Type B pancreatic cell (in vitro differentiated cells): ENCODE results near the gene TBC1D1. TPM values are rescaled to one million over a fixed set of nuclear protein-coding genes. Genes with fewer than 3 reads are reported as not detected.

Source experiments
- DNase-seq: peaks from one replicate; pipeline ENCODE4 v3.0.0; 2021; ENCODE audit warnings: mixed read lengths; ENCODE audit not compliant: unreplicated experiment; ENCODE audit errors: extremely low spot score
- H3K27ac Mint-ChIP-seq: 2 replicates; pipeline ENCODE4 v1.8.0; 2021; ENCODE audit warnings: mild to moderate bottlenecking, mixed read lengths
- H3K27me3 Mint-ChIP-seq: 2 replicates; pipeline ENCODE4 v1.8.0; 2021; ENCODE audit warnings: mixed read lengths
- H3K36me3 Mint-ChIP-seq: 2 replicates; pipeline ENCODE4 v1.8.0; 2021; ENCODE audit warnings: mixed read lengths
- H3K4me1 Mint-ChIP-seq: one replicate; pipeline ENCODE4 v1.8.0; 2021; ENCODE audit warnings: mixed read lengths; ENCODE audit not compliant: unreplicated experiment
- H3K4me3 Mint-ChIP-seq: 2 replicates; pipeline ENCODE4 v1.8.0; 2021; ENCODE audit warnings: mild to moderate bottlenecking, mixed read lengths
- H3K9me3 Mint-ChIP-seq: 2 replicates; pipeline ENCODE4 v1.8.0; 2021; ENCODE audit warnings: mixed read lengths
- CTCF ChIP-seq: fragments of 200-600 bp; sonication (generic); conservative IDR thresholded peaks from 2 replicates; pipeline ENCODE4 v1.5.0; 2021; ENCODE audit warnings: antibody characterized with exemption, mild to moderate bottlenecking
- total RNA-seq: library from RNA; stranded (reverse); gene quantifications from 2 replicates; pipeline ENCODE4 v1.2.1, GENCODE V29; 2021; ENCODE audit warnings: low replicate concordance

TBC1D1 gene
- total RNA-seq, 1 donor from 2014 or later: 110 TPM

DNA sequence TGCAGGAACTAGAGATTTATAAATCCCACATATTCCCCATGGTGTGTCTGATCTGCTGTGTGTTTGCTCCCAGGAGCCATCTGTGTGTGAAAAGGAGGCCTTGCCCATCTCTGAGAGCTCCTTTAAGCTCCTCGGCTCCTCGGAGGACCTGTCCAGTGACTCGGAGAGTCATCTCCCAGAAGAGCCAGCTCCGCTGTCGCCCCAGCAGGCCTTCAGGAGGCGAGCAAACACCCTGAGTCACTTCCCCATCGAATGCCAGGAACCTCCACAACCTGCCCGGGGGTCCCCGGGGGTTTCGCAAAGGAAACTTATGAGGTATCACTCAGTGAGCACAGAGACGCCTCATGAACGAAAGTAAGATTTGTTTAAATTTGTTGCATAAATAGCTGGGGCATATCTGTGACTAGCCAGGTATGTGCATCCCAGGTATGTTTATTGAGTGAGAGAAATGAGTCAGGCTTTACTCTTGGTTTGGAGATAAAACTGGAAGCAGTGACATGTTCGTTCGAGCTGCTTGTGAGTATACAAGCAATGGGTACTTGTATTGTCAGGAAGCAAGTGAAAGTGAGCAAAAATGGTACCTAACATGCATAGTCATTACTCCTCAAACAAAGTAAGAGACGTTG is 158.8 kb downstream of the TBC1D1 start:
- no peak for DNase-seq
- H3K27me3 Mint-ChIP-seq: no peaks in the 10 kb centered on the region
- peaks cover 31% of the 10 kb centered on the region for H3K4me1 Mint-ChIP-seq
- peaks cover 39% of the 10 kb centered on the region for H3K36me3 Mint-ChIP-seq
- no peak overlapping the region for H3K27ac Mint-ChIP-seq
- TF ChIP-seq CTCF: no peak
- H3K9me3 Mint-ChIP-seq: no peaks in the 10 kb centered on the region
- H3K4me3 Mint-ChIP-seq: no peak overlapping the region

DNA sequence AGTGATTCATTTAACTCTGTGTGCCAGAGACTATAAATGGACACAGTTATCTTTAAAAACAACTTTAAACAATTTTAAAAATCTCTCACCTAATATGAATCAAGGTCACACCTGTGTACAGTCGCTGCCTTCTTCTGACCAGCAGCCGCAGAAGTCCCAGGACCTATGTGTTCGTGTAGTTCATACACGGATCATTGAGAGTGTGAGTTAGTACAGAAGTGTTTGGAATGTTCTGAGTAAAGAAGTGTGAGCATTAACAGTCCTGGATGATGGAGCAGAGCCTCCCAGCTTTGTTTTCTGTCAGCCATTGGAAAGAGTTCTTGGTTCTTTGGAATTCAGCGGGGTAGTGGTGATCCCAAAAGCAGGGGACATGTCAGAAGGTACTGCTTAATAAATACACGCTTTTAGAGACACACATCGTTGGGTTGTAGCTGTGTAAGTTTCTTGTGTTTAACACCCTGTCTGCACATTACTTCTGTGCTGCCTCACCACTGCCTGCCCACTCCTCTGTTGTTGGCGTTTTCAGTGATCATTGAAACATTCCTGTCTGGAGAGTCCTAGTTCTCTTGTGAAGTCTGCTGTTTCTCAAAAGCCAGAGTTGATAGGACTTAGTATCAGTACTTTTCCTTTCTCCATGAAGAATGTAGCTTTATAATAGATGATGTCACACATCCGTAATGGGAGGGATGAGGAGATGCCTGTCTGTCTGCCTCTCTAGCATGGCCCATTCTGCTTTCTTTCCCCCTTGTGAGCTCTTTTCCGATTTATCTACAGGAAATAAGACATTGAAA is 159.9 kb downstream of the TBC1D1 start:
- H3K9me3 Mint-ChIP-seq: no peaks in the 10 kb centered on the region
- DNase-seq: no peak
- H3K27me3 Mint-ChIP-seq: no peaks in the 10 kb centered on the region
- no peak for TF ChIP-seq CTCF
- no peak overlapping the region for H3K4me3 Mint-ChIP-seq
- H3K27ac Mint-ChIP-seq: peak overlapping the region; percentile 29
- peaks cover 29% of the 10 kb centered on the region for H3K4me1 Mint-ChIP-seq
- H3K36me3 Mint-ChIP-seq: peaks cover 38% of the 10 kb centered on the region

DNA sequence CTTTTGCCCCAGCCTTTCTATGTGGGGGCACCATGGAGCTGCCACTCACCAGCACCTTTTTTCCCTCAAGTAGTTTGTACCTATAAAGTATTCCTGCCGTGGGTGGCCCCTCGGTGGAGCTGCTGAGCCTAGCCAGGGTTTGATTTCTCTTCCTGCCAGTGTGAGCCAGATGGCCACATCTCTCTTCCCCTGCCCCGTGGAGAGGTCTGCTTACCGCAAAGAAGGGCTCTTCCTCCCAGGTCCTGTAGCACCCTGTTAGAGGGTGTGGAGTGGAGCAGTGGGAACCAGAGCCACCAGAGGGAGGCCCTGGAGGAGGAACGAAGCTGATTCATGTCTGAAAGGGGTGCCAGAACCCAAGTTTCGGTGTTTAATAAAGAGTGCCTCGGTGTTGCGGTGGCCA is 164.7 kb downstream of the TBC1D1 start:
- Mint-ChIP-seq H3K4me1 (peaks cover 32% of the 10 kb centered on the region), H3K27me3 (no peaks in the 10 kb centered on the region), H3K27ac (peak overlapping the region; percentile 16), H3K4me3 (no peak overlapping the region), H3K9me3 (no peaks in the 10 kb centered on the region), H3K36me3 (peaks cover 30% of the 10 kb centered on the region)
- TF ChIP-seq CTCF: no peak
- no peak for DNase-seq

GRCh38 chr4:38056011-38056685 is 165.3 kb downstream of the TBC1D1 start:
- no peak for DNase-seq
- H3K9me3 Mint-ChIP-seq: no peaks in the 10 kb centered on the region
- H3K27me3 Mint-ChIP-seq: no peaks in the 10 kb centered on the region
- TF ChIP-seq CTCF: no peak
- no peak overlapping the region for H3K4me3 Mint-ChIP-seq
- H3K4me1 Mint-ChIP-seq: peaks cover 32% of the 10 kb centered on the region
- peaks cover 24% of the 10 kb centered on the region for H3K36me3 Mint-ChIP-seq
- H3K27ac Mint-ChIP-seq: peak overlapping the region; percentile 16

- H3K36me3 Mint-ChIP-seq: peaks cover 23% of the 10 kb centered on the region
- no peaks in the 10 kb centered on the region for H3K27me3 Mint-ChIP-seq
- no peak overlapping the region for H3K27ac Mint-ChIP-seq
- no peaks in the 10 kb centered on the region for H3K9me3 Mint-ChIP-seq
- H3K4me1 Mint-ChIP-seq: peaks cover 49% of the 10 kb centered on the region
- no peak for DNase-seq
- no peak for TF ChIP-seq CTCF
- no peak overlapping the region for H3K4me3 Mint-ChIP-seq
These were observed 167.3 kb downstream of the TBC1D1 start for GRCh38 chr4:38058151-38058550.
